ENCODE data around the gene NUP62. TPM values are rescaled to one million over a fixed set of nuclear protein-coding genes. Genes with fewer than 3 reads are reported as not detected.
A peak's percentile ranks its signal among the peaks of the same experiment; 100 is the strongest.

The NUP62 gene
- total RNA-seq, 1 donor from 2014 or later, result 88.8 TPM

DNA sequence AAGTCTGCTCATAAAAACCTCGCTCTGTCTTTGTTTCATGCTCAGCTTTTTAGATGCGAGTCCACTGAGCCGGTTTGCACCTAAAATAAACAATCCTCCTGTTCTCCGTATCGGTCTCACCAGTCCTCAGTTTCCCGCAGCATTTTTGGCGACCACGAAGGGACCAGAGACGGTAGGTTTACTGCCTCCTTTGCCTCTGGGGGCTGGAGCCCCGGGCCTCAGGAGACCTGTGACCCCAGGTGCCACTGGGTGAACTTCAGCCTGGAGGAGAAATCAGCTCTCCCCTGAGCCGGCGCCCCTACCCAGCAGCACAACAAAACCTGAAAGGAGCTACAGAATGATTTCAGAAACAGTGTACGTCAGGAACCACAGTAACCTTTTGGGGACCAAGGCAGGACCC, 23.6 kb upstream of the NUP62 start:
- Mint-ChIP-seq H3K27ac (peak overlapping the region; percentile 91), H3K4me3 (no peak overlapping the region), H3K4me1 (ENCODE audit: unreplicated experiment) (peaks cover 36% of the 10 kb centered on the region), H3K36me3 (no peaks in the 10 kb centered on the region), H3K27me3 (no peaks in the 10 kb centered on the region), H3K9me3 (no peaks in the 10 kb centered on the region)
- DNase-seq (ENCODE audit: extremely low spot score, unreplicated experiment), result no peak
- TF ChIP-seq, protein P1, sequence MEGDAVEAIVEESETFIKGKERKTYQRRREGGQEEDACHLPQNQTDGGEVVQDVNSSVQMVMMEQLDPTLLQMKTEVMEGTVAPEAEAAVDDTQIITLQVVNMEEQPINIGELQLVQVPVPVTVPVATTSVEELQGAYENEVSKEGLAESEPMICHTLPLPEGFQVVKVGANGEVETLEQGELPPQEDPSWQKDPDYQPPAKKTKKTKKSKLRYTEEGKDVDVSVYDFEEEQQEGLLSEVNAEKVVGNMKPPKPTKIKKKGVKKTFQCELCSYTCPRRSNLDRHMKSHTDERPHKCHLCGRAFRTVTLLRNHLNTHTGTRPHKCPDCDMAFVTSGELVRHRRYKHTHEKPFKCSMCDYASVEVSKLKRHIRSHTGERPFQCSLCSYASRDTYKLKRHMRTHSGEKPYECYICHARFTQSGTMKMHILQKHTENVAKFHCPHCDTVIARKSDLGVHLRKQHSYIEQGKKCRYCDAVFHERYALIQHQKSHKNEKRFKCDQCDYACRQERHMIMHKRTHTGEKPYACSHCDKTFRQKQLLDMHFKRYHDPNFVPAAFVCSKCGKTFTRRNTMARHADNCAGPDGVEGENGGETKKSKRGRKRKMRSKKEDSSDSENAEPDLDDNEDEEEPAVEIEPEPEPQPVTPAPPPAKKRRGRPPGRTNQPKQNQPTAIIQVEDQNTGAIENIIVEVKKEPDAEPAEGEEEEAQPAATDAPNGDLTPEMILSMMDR (conservative IDR thresholded peaks at IDR 0.05), result no peak

GRCh38 chr19:49952479-49952836, 23.2 kb upstream of the NUP62 start:
- H3K4me1 Mint-ChIP-seq (ENCODE audit: unreplicated experiment), result peaks cover 36% of the 10 kb centered on the region
- H3K36me3 Mint-ChIP-seq, result no peaks in the 10 kb centered on the region
- TF ChIP-seq, protein P1 (conservative IDR thresholded peaks at IDR 0.05), result no peak
- no peaks in the 10 kb centered on the region for H3K9me3 Mint-ChIP-seq
- H3K4me3 Mint-ChIP-seq, result no peak overlapping the region
- DNase-seq (ENCODE audit: extremely low spot score, unreplicated experiment), result no peak
- H3K27ac Mint-ChIP-seq, result no peak overlapping the region
- H3K27me3 Mint-ChIP-seq, result no peaks in the 10 kb centered on the region

GRCh38 chr19:49951806-49952478, 22.6 kb upstream of the NUP62 start:
- Mint-ChIP-seq H3K4me3 (no peak overlapping the region), H3K9me3 (no peaks in the 10 kb centered on the region), H3K27ac (no peak overlapping the region), H3K4me1 (ENCODE audit: unreplicated experiment) (peaks cover 36% of the 10 kb centered on the region), H3K27me3 (no peaks in the 10 kb centered on the region), H3K36me3 (no peaks in the 10 kb centered on the region)
- no peak for DNase-seq (ENCODE audit: extremely low spot score, unreplicated experiment)
- TF ChIP-seq, protein P1 (conservative IDR thresholded peaks at IDR 0.05), result no peak

DNA sequence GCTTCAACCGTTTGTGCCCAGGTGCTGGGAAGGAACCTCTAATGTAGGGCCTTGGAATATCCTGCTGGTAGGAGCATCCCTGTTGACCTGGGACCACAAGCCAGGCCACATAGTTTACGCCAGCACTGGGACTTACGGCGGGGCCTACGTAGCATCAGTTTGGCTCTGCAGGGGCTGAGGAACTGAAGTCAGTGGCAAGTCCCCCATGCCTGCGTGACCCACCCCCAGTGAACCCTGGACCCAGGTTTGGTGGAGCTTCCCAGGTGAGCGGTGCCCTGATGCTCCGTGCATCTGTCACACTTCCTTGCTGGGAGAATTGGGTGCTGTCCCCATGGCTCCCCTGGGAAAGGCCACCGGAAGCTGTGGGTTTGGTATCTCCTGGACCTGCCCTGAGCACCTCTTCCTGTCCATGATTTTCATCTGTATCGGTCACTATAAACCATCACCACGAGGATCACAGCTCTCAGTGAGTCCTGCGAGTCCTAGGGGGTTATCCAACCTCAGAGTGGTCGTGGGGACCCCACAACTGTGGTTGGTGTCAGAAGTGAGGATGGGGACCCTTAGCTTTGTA, 21.7 kb upstream of the NUP62 start:
- Mint-ChIP-seq H3K4me3 (no peak overlapping the region), H3K27ac (no peak overlapping the region), H3K27me3 (no peaks in the 10 kb centered on the region), H3K9me3 (no peaks in the 10 kb centered on the region), H3K4me1 (ENCODE audit: unreplicated experiment) (peaks cover 27% of the 10 kb centered on the region), H3K36me3 (no peaks in the 10 kb centered on the region)
- DNase-seq (ENCODE audit: extremely low spot score, unreplicated experiment), result no peak
- TF ChIP-seq, protein P1 (conservative IDR thresholded peaks at IDR 0.05), result no peak

- Mint-ChIP-seq H3K27me3 (no peaks in the 10 kb centered on the region), H3K36me3 (no peaks in the 10 kb centered on the region), H3K9me3 (no peaks in the 10 kb centered on the region), H3K4me1 (ENCODE audit: unreplicated experiment) (peaks cover 24% of the 10 kb centered on the region), H3K27ac (no peak overlapping the region), H3K4me3 (no peak overlapping the region)
- TF ChIP-seq, protein P1 (conservative IDR thresholded peaks at IDR 0.05), result no peak
- no peak for DNase-seq (ENCODE audit: extremely low spot score, unreplicated experiment)
These were observed 21.3 kb upstream of the NUP62 start for GRCh38 chr19:49950590-49950948.

All from type B pancreatic cell (in vitro differentiated cells).